Liver (tissue), 9 donors: Measurements from ENCODE around the gene PIAS4. TPM values are rescaled to one million over a fixed set of nuclear protein-coding genes. Genes with fewer than 3 reads are reported as not detected.

Source experiments
- DNase-seq: peaks from one replicate; pipeline ENCODE4 v3.0.0-alpha.2; 2017; ENCODE audit warnings: low spot score
- H3K27ac ChIP-seq, 2 donors: one replicate each; pipeline ENCODE4 v1.7.0; 2013; ENCODE audit warnings: inconsistent platforms in 2 of 2, low read length in 2 of 2, control low read depth in 1 of 2, low read depth in 1 of 2, mild to moderate bottlenecking in 1 of 2
- H3K27me3 ChIP-seq, 4 donors: one replicate each; pipeline versions ENCODE4 v1.6.1 to v1.7.0; 2013; ENCODE audit warnings: low read length in 3 of 4, inconsistent platforms in 1 of 4, mild to moderate bottlenecking in 1 of 4, moderate library complexity in 1 of 4; ENCODE audit not compliant: control insufficient read depth in 4 of 4, insufficient read depth in 4 of 4
- H3K36me3 ChIP-seq, 4 donors: one replicate each; pipeline versions ENCODE4 v1.6.1 to v1.7.0; 2013; ENCODE audit warnings: low read length in 3 of 4, mild to moderate bottlenecking in 3 of 4, low read depth in 1 of 4, moderate library complexity in 1 of 4; ENCODE audit not compliant: control insufficient read depth in 4 of 4, insufficient read depth in 3 of 4
- H3K4me1 ChIP-seq, 4 donors: one replicate each; pipeline versions ENCODE4 v1.6.1 to v1.7.0; 2013; ENCODE audit warnings: low read length in 3 of 4, mild to moderate bottlenecking in 3 of 4, moderate library complexity in 1 of 4; ENCODE audit not compliant: control insufficient read depth in 4 of 4, insufficient read depth in 4 of 4
- H3K4me3 ChIP-seq, 3 donors: one replicate each; pipeline versions ENCODE4 v1.6.1 to v1.7.0; 2013; ENCODE audit warnings: low read length in 3 of 3, control low read depth in 1 of 3, low read depth in 1 of 3, mild to moderate bottlenecking in 1 of 3
- H3K9ac ChIP-seq, 2 donors: one replicate each; pipeline ENCODE4 v1.7.0; 2013; ENCODE audit warnings: low read length in 2 of 2, mild to moderate bottlenecking in 2 of 2, moderate library complexity in 2 of 2, control low read depth in 1 of 2, low read depth in 1 of 2
- H3K9me3 ChIP-seq, 4 donors: one replicate each; pipeline versions ENCODE4 v1.6.1 to v1.7.0; 2013; ENCODE audit warnings: low read length in 3 of 4; ENCODE audit not compliant: control insufficient read depth in 4 of 4
- ATF3 ChIP-seq: IDR thresholded peaks from 2 replicates; pipeline ENCODE4 v1.6.1; 2016; ENCODE audit warnings: antibody characterized with exemption
- EGR1 ChIP-seq, 2 donors: IDR thresholded peaks; 2 replicates each; pipeline ENCODE4 v1.6.1; 2016 to 2018; ENCODE audit warnings: antibody characterized with exemption in 2 of 2, low read depth in 2 of 2
- FOXA1 ChIP-seq: IDR thresholded peaks from 2 replicates; pipeline ENCODE4 v1.6.1; 2016; ENCODE audit warnings: antibody characterized with exemption
- FOXA2 ChIP-seq: IDR thresholded peaks from 2 replicates; pipeline ENCODE4 v1.6.1; 2016; ENCODE audit warnings: antibody characterized with exemption
- GABPA ChIP-seq, 2 donors: IDR thresholded peaks in 1 of 2; conservative IDR thresholded peaks in 1 of 2; 2 replicates each; pipeline ENCODE4 v1.6.1; 2016; ENCODE audit warnings: antibody characterized with exemption in 2 of 2, mild to moderate bottlenecking in 1 of 2, moderate library complexity in 1 of 2
- HNF4A ChIP-seq, 2 donors: conservative IDR thresholded peaks; 2 replicates each; pipeline ENCODE4 v1.6.1; 2016; ENCODE audit warnings: antibody characterized with exemption in 2 of 2, mild to moderate bottlenecking in 2 of 2
- HNF4G ChIP-seq: IDR thresholded peaks from 2 replicates; pipeline ENCODE4 v1.6.1; 2016; ENCODE audit warnings: antibody characterized with exemption
- JUND ChIP-seq, 2 donors: IDR thresholded peaks; 2 replicates each; pipeline ENCODE4 v1.6.1; 2016; ENCODE audit warnings: antibody characterized with exemption in 2 of 2
- MAX ChIP-seq: IDR thresholded peaks from 2 replicates; pipeline ENCODE4 v1.6.1; 2016; ENCODE audit warnings: antibody characterized with exemption
- NR2F2 ChIP-seq: IDR thresholded peaks from 2 replicates; pipeline ENCODE4 v1.6.1; 2016; ENCODE audit warnings: antibody characterized with exemption
- RAD21 ChIP-seq, 2 donors: IDR thresholded peaks; 2 replicates each; pipeline ENCODE4 v1.6.1; 2016; ENCODE audit warnings: antibody characterized with exemption in 2 of 2, mild to moderate bottlenecking in 2 of 2
- SP1 ChIP-seq: IDR thresholded peaks from 2 replicates; pipeline ENCODE4 v1.6.1; 2018; ENCODE audit warnings: antibody characterized with exemption, mild to moderate bottlenecking
- TAF1 ChIP-seq: conservative IDR thresholded peaks from 2 replicates; pipeline ENCODE4 v1.6.1; 2016; ENCODE audit warnings: antibody characterized with exemption, mild to moderate bottlenecking
- YY1 ChIP-seq: IDR thresholded peaks from 2 replicates; pipeline ENCODE4 v1.6.1; 2016; ENCODE audit warnings: antibody characterized with exemption, mild to moderate bottlenecking
- ZBTB33 ChIP-seq: IDR thresholded peaks from 2 replicates; pipeline ENCODE4 v1.6.1; 2016; ENCODE audit warnings: antibody characterized with exemption
- WGBS: extraction: QIAGEN DNeasy Blood & Tissue Kit; methylation state at CpG from one replicate; pipeline ENCODE4 v1.1.7; 2013; 5-methylcytosine and 5-hydroxymethylcytosine counted together
- polyA plus RNA-seq, 2 donors: library from polyadenylated mRNA; stranded (reverse) in 1 of 2; unstranded in 1 of 2; fragments of 200-250 nt in 1 of 2; fragments of >200 nt in 1 of 2; fragmentation: Nextera tagmentation in 1 of 2; extraction: Ambion mirVana in 1 of 2; gene quantifications; one replicate each; pipeline versions ENCODE4 v1.2.1 to v1.2.3, GENCODE V29; 2013 to 2015
- total RNA-seq, 2 donors: library from RNA; depleted of rRNA; stranded (reverse); fragments of >200 nt; gene quantifications; one replicate each; pipeline ENCODE4 v1.2.3, GENCODE V29; 2014
- TF ChIP-seq, protein P1 (sequence below): IDR thresholded peaks from 2 replicates; pipeline ENCODE4 v1.6.1; 2016; ENCODE audit warnings: antibody characterized with exemption, mild to moderate bottlenecking
- TF ChIP-seq, protein P2 (sequence below): fragments of 150-350 bp; IDR thresholded peaks from 2 replicates; pipeline ENCODE4 v1.5.1; 2017; ENCODE audit warnings: improper control_type of control experiment, low read depth, low read length; ENCODE audit not compliant: missing input control
- donor health status: healthy.
- donor health status: healthy.
- donor health status: healthy.
- donor health status: healthy.
- donor health status: healthy.

PIAS4 gene
- total and polyA plus RNA-seq, 4 donors: 5.6 to 14.1 (median 10.6) TPM

DNA sequence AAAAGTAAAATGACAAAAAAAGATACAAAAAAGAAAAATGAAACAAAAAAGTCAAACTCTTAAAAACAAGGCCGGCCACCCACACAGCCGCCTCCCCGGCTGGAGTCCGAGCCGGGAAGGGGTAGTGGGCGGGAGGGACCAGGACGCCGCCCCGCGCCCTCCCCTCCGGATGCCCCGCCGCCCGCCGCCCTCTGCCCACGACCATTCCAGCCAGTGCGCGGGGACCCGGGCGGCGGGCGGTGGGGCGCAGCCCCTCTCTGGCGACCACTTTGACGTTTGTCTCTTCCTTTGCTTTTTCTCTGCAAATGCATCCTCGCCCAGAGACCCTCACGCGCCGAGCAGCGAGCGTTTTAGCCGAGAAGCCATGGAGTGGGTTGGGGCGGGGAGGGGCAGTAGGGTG lies 30.5 kb downstream of the PIAS4 start:
- no peaks in the 10 kb centered on the region for H3K27me3 ChIP-seq
- H3K27ac ChIP-seq: no peak overlapping the region
- DNase-seq: no peak
- H3K9ac ChIP-seq: no peak overlapping the region
- WGBS: 92% methylated on average over 33 of the region's 33 CpGs
- H3K9me3 ChIP-seq: no peaks in the 10 kb centered on the region
- TF ChIP-seq ATF3 (no peak), MAX (no peak), HNF4G (no peak), ZBTB33 (no peak), FOXA2 (no peak), SP1 (no peak), NR2F2 (no peak), EGR1 (IDR thresholded peaks at IDR 0.05; ENCODE audit: low read depth in 2 of 2) (no peak), RAD21 (IDR thresholded peaks at IDR 0.05) (no peak), TAF1 (no peak), HNF4A (conservative IDR thresholded peaks at IDR 0.05) (no peak), GABPA (IDR thresholded peaks at IDR 0.05 in 1 of 2, conservative IDR thresholded peaks at IDR 0.05 in 1 of 2) (no peak), FOXA1 (no peak), JUND (IDR thresholded peaks at IDR 0.05) (no peak), YY1 (no peak)
- TF ChIP-seq, protein P1, sequence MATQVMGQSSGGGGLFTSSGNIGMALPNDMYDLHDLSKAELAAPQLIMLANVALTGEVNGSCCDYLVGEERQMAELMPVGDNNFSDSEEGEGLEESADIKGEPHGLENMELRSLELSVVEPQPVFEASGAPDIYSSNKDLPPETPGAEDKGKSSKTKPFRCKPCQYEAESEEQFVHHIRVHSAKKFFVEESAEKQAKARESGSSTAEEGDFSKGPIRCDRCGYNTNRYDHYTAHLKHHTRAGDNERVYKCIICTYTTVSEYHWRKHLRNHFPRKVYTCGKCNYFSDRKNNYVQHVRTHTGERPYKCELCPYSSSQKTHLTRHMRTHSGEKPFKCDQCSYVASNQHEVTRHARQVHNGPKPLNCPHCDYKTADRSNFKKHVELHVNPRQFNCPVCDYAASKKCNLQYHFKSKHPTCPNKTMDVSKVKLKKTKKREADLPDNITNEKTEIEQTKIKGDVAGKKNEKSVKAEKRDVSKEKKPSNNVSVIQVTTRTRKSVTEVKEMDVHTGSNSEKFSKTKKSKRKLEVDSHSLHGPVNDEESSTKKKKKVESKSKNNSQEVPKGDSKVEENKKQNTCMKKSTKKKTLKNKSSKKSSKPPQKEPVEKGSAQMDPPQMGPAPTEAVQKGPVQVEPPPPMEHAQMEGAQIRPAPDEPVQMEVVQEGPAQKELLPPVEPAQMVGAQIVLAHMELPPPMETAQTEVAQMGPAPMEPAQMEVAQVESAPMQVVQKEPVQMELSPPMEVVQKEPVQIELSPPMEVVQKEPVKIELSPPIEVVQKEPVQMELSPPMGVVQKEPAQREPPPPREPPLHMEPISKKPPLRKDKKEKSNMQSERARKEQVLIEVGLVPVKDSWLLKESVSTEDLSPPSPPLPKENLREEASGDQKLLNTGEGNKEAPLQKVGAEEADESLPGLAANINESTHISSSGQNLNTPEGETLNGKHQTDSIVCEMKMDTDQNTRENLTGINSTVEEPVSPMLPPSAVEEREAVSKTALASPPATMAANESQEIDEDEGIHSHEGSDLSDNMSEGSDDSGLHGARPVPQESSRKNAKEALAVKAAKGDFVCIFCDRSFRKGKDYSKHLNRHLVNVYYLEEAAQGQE: no peak
- TF ChIP-seq, protein P2, sequence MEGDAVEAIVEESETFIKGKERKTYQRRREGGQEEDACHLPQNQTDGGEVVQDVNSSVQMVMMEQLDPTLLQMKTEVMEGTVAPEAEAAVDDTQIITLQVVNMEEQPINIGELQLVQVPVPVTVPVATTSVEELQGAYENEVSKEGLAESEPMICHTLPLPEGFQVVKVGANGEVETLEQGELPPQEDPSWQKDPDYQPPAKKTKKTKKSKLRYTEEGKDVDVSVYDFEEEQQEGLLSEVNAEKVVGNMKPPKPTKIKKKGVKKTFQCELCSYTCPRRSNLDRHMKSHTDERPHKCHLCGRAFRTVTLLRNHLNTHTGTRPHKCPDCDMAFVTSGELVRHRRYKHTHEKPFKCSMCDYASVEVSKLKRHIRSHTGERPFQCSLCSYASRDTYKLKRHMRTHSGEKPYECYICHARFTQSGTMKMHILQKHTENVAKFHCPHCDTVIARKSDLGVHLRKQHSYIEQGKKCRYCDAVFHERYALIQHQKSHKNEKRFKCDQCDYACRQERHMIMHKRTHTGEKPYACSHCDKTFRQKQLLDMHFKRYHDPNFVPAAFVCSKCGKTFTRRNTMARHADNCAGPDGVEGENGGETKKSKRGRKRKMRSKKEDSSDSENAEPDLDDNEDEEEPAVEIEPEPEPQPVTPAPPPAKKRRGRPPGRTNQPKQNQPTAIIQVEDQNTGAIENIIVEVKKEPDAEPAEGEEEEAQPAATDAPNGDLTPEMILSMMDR: no peak
- peaks cover 5 to 36% (median 20%) of the 10 kb centered on the region in 4 donors for H3K36me3 ChIP-seq
- H3K4me3 ChIP-seq: no peak overlapping the region
- H3K4me1 ChIP-seq: no peaks in the 10 kb centered on the region
